DMS79 treated with DMSO at 0.1 percent for 48 hours (cell line): ENCODE results near the gene STRA6.
A peak's percentile ranks its signal among the peaks of the same experiment; 100 is the strongest.

ENCODE experiments used
- DNase-seq: peaks from one replicate; lab custom pipeline; 2025; lab: John Stamatoyannopoulos, UW

The STRA6 gene

DNA sequence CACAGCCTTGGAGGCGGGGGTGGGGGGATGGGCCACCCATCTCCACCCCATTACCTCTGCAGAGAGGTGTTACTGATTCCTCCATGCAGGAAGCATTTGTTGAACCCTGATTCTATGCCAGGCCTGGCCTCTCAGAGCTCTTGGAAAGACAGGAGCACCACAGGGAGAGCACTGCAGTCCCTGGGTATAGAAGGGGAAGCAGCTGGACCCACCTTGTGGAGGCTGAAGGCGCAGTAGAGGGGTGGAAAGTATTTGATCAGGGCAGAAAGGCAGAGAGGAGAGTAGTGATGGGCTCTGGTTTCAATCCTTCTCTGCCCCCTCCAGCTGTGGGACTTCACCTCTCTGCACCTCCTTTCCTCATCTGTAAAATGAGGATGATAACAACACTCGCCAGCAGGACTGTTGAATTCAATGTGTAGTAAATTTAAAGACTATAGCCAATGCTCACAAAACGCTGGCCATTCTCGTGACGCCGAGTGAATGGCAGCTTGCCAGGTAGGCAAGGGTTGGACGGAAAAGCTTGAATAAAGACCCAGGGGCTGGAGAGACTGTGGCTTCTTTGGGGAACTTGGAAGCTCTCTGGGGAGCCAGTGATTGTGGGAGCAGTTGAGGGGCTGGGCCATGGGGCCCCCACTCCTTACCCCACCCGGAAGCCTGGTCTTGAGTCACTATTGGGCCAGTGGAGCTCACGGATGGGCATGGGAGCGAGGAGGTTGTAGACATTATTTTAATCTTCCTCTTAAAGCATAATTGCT, 25.6 kb upstream of the STRA6 start:
- DNase-seq: peak; percentile 73

DNA sequence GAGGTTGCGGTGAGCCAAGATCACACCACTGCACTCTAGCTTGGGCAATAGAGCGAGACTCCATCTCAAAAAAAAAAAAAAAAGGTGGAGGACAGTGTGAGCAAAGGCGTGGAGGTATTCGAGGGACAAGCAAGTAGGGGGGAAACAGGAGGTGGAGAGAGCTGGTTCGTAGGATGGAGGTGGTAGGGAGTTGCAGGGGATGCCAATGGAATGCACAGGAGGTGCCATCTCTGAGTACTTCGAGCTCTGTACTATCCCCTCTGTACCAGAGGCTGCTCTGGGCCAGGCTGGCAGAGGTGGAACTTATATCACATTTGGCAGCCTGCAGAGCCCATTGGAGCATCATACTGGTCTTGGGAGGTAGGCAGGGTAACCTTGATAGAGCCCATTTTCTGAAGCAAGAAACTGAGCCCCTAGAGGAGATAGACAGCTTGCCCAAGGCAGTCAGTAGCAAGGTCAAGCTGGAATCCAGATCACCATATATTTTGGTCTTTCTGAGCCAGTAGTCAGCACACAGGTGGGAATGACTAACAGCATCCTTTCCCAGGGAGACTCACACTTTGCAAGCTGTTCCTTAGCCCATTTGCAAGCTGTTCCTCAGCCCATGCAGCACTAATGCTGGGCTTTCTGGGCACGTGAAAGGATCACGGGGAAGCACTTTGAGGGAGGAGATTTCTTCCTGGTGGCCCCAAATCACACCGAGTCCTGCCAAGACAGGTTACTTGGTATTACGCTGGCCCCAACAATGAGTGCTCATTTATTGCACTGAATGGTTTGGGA, 24.4 kb upstream of the STRA6 start:
- DNase-seq: no peak

DNA sequence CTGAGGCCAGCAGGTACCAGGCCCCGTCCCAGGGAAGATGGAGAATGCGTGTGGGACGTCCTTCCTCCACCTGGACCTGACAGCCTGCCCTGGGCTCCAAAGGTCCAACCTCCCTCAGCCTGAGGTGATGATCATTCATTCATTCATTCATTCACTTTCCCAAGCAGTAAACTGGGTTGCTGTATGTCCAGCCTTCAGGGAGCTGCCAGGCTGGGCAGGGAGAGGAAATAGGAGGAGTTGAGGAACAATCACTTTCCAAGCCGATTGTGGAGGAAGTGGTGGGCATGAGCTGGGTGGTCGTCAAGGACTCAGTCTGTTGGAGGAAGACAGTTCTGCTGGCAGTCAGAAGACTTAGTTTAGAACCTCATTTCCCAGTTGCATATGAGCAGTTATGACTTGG, 23.3 kb upstream of the STRA6 start:
- DNase-seq: no peak

DNA sequence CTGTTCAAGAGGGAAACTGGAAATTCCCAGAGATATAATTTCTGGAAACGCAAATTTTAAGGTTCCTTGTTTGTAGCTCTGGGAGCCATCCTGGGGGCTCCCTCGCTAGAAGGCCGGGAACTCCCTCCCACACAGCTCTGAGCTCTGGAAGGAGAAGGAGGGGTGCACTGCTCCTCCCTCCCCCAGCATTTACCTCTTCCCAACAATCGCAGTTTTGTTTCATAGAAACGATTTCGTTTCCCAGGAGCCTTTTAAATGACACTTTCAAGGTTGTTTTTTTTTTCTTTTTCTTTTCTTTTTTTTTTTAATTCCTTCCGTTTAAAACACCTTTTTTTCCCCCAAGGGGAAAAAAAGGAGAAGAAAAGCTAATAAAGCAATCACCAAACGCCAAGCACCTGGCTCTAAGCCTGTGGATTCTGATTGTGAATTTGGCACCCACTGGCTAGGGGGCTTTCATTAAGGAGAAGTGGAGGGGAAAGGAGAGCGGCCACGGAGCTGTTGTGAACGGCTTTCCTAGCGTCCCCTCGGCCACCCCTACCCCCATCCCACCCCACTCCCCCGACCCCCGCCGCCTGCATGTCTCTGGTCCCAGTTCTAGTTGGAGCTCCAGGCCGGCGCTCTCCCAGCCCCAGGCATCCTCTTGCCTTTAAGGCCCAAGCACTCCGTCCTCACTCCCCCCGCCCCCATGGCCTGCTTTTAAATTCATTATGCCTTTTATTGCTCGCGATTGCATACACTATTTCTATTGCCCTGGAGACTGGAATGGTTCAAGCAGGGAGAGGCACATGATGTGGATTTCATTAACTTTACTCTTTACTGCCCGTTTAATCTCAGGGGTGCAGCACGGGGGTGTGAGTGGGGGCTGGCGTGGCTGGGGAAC, 19.9 kb upstream of the STRA6 start:
- peak; percentile 27 for DNase-seq

DNA sequence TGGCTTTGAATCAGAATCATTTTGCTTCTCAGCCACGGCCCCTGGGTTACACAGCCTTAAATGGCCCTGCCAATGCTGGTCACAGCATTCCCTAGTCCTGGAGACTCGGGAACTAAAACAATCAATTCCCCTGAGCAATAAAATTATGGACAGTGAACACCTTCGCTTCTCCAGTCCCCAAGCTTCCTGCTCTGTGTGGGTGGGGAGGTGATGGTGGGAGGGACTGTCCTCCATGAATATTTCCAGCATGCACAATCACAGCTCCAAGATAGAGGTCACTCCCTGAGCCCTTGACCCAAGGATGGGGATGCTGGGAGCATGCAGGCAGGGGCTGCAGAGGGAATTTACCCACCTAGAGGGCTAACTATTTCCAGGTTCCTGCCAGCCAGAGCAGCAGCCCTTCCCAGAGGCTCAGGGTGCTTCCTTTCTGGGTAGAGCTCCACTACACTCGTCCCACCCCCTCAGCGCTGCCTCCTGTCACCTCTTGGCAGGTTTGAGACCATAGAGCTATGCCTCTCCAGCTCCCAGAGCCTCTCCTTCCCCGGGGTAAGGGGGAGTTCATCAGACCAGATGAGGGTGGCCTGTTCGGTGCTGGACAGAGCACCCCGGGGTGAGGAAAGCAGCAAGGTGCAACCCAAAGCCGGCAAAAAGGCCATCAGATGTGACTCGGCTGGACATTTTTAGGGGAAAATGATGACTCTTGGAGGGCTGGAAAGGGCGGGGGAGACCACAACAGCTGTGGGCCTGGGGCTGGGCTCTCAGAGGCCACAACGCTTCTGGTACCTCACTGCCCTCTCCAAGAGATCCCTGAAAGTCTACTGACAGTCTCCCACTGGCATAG, 19.0 kb upstream of the STRA6 start:
- DNase-seq: no peak

DNA sequence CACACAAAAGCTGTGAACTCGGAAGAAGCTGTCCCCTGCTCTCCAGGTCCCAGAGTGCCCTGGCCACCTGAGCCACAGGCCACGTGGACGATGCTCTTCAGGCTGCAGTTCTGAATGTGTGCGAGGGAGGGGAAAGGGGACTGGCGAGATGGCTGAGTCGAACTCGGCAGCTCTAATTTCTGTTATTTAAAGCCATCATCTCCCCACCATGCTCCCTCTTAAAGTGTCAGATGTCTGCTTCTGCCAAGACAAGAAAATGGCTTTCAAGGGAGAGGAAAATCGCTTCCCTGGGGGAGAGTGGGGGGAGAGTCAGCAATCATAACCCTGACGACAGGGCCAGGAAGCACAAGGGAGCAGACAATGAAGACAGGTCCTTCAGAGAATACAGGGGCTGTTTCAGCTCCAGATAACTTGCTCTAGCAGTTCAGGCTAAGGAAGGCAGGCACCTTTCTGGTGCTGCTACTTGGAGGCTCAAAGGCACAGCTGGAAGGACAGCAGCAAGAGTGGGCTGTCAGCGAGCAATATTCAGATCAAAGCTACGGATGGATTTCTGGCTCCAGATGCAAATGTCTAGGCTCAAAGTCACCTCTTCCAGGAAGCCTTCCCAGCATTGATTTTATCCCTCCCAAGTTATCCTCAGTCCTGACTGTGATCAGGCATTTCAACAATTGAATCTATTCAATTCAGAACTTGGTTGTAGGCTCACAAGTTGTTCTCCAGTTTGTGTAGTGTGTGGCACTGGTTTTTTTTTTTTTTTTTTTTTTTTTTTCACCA, 18.1 kb upstream of the STRA6 start:
- peak; percentile 59 for DNase-seq

DNA sequence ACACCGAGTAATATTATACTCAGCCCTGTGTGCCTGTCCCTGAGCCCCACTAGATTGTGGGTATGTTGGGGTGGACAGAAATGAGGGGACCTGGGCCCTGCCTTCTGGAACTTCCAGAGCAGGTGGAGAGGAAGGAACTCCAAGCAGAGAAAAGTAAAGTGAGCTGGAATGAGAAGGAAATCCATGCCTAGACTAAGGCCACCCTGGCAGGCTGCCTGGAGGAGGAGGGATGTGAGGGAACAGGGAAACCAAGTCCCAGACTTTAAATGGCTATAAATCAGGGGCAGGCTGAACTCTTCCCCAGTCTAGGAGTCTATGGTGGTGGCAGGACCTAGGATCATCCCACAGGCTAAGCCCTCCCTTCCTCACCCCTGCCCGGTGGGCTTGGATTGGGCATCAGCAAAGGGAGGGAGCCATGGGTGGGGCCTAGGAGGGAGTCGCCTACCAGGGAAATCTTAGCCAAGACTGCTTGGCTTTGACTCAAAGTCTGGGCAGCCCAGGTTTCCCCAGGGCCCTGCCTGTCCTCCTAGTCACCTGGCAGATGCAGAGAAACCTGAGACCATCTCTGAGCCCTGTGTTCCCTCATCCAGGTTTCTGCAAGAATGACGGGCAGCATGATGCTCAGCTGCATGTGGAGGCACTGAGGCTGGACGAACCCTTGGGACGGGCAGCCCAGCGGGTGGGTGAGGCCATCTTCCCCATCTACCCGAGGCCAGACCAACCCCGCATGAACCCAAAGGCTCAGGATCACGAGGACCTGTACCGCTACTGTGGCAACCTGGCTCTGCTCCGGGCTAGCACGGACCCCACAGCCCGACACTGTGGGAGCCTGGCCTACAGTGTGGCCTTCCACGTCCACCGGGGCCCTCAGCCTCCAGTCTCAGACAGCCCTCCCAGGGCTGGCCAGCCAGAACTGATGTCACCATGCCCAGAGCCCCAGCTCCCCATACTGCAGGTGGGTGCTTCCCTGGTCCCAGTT, 15.6 kb upstream of the STRA6 start:
- DNase-seq: peak; percentile 21

DNA sequence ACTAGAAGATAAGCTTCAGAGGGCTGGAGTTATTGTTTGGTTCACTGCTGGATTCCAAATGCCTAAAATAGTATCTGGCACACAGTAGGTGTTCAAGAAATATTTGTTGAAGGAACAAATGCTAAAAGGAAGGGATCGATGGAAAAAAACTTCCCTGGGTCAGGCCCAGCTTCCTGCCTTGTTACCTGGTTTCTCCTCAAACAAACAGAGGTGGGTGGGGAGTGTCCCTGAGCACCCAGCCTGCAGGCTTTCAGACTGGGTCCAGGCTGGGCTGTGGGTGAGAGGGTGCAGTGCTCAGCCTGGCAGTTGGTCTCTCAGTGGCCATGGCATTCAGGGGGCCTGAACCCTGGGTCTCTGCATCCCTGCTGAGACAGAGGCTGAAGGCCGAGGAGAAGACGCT, 14.4 kb upstream of the STRA6 start:
- no peak for DNase-seq

DNA sequence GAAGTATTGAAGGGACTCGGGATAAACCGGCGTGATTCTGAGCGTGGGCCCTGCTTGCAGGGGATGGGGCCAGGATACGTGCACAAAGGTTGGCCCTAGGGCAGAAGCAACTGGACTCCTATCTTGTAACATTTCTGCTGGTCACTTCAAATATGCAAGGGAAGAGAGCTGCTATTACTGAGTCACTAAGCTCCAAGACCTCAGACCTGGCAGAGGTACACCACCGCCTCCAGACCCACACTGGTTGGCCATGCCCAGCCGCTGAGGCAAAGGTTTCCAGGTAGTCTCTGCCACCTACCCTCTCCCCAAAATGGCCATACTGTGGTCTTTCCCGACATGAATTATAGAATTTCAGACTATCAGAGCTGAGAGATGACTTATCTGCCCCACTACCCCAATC, 13.4 kb upstream of the STRA6 start:
- DNase-seq: no peak

DNA sequence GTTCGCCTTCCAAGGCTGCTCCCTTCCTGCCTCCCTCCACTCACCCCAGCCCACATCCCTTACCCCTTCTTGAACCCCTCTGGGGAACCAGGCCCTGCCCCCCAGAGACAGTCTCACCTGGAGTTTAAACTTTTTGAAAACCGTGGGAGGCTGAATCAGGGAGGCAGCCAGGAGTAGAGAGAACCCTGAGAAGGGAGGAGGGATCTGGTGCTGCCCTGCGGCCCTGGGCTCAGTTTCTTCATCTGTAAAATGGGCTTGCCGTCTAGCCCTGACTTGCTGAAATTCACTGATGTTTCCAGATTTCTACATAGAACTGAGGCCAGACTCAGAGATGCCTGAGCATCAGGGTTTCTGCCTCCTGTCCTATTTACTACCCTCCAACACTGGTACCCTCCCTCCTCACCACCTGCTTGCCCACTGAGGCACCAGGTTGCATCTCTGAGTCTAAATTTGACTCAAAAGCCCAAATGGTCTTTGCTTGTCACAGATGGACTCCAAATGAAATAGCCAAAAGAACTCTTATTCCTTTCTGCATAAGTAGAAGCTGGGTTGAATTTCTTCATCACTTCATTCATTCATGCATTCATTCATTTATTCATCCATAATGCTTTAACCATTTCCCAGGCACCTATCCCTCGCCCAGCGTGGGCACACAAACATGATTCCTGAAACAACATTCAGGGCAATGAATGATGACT, 11.9 kb upstream of the STRA6 start:
- DNase-seq: no peak

DNA sequence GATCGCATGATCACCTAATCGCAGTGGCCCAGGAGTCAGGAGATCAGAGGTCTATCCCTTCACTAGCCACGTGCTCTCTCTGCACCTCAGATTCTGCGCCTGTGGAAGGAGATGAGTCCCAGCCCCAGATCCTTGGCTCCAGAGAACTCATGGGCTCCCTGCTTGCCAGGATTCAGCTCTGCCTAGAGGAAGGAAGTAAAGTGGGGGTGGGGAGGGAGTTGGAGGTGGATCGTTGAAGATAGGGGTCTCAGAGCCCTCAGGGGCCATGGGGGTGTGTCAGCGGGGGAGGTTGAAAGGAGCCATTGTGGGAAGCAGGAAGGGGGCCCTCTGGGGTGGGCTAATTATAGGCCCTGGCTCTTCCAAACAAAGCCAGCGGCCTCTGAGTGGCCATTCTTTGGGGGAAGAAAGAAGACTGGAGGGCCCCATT, 11.3 kb upstream of the STRA6 start:
- no peak for DNase-seq

DNA sequence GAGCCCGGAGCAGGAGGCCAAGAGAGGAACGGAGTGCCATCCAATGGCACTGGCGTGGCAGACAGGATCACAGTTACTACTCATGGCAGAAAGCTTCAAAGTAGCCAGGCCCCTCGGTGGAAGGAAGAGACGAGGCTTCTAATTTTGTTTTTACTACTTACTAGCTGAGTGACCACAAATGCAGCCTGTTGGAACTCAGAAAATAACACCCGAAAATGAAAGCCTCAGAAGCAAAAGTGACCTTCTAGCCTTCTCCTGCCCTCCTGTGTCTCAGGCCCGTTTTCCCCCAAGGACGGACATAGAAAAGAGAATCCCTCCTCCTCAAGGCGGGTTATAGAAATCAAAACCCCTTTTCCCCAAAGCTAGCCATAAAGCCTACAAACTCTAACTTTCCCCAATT, 9.9 kb upstream of the STRA6 start:
- no peak for DNase-seq

DNA sequence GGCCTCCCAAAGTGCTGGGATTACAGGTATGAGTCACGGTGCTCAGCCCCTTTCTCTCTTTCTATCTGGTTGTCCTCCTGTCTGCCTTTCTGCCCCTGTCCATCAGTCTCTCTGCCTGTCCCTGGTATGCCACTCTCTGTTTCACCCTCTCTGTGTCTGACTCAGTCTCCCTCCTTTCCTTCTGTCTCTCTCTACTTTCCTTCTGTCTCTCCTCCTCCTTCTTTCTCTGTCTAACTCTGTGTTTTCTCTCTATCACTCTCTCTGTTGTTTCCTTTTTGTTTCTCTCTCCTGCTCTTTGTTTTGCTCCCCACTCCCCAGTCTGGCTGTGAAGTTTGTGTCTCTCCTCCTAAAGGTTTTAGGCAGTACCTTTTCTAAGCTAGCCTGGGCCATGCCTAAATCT, 9.1 kb upstream of the STRA6 start:
- DNase-seq: no peak

DNA sequence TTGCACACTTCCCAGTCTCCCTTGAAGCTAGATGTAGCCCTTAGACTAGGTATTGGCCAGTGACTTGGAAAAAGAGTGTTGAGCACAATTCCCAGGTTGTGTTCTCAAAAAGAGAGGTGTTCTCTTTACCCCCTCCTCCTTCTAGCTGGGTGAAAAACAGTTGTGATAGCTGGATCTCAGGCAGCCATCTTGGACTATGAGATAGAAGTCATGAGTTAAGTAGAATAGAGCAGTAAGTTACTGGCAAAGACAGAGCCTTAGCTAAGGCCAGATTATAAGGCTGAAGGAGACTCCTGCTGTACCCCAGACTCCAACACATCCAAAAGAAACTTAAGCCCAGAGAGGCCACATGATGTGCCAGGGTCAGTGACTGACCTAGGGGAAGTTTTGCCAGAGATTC, 8.1 kb upstream of the STRA6 start:
- no peak for DNase-seq

DNA sequence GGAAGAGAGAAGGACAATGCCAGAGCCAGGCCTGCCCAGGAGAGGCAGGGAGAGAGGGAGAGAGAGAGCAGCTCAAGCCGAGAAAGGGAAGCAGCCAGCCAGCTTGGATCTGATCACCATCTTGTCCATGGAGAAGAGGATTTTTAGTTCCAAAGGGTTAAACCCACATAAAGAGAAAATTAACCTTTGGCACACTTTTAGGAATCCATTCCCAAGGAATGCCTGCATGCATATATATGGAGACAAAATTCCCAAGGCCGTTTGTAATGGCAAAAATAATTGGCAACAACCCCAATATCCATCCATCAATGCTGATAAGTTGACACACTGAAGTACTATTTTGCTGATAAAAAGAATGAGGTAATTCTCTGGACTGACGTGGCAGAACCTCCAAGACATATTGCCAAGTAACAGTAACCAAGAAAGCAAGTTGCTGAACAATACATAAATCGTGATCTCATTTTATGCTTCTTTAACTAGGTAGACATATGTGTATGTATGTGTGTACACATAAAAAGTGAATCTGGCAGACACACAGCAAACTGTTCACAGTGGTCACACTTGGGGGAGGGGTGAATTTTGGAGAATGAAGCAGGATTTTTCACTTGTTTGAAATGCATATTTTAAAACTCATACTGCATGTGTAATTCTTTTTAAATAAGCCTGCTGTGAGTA, 7.5 kb upstream of the STRA6 start:
- DNase-seq: no peak

DNA sequence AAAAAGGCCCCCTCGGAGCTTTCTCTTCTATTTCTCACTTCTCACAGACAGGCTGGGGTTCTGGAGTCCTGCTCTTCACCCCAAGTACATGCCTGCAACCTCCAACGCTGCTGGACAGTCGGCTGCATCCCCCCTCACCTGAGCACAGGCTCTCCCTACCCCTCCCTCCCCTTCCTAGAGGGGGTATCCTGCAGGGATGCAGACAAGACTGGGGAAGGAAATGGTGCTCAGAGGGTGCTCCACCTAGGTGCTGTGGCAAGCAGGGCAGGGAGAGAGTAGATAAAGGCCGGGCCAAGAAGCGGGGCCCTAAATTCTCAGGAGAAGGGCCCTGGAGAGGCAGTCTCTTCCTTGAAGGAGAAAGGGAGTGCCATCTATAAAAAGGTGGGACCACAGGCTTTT, 7.0 kb upstream of the STRA6 start:
- no peak for DNase-seq

DNA sequence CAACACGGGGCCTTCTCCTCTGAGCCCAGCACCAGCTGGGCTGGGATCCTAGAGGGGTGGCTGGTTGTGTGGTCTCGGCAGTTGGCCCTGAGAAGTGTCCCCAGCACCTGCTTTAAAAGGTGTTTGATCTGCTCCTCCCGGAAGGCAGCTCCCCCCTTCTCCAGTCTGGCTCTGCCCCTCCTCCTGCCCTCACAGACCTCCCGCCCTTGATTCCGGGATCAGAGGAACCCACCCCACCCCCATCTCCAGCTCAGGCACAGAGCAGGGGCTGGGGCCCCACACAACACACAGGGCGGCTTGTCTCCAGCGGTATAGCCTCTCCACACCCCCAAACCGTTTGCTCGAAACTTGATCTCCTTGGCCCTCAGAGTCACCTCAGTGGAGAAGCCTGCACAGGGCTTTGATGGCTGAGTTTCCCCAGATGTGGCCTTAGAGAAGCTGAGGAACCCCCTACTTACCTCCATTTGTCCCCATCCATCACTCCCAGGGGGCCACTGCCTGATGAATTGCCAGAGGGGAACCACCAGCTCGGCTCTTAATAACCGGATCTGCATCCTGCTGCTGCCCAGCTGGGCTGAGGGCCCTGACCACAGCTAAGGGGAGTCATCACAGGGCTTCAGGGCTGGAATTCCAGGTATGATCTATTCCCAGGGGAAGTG, 6.4 kb upstream of the STRA6 start:
- DNase-seq: no peak

DNA sequence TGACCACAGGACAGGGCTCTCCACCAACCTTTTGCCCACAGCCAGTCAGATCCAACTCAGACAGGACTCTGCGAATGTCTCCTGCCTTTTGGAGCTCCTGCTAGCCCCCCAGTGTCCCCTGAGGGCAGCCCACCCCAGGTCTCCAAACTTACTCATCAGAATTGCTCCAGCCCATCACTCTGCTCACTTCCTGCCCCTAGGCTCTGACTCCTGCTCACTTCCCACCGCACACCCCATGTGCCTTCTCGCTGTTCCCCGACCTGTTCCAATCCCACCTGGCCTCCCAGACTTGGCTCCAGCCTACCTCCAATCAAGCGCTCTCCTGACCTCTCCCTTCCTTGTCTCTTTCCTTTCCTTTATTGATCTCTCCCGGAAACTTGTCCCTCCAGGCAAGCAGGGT, 5.9 kb upstream of the STRA6 start:
- no peak for DNase-seq
